Spleen (tissue), 7 donors: Measurements from ENCODE around the gene FAM83E.

Source experiments
- POLR2AphosphoS5 ChIP-seq, 3 donors: sonication (generic); formaldehyde crosslinking; IDR thresholded peaks; one replicate each; pipeline ENCODE4 v1.5.1; 2017; ENCODE audit warnings: antibody characterized with exemption in 3 of 3
- TF ChIP-seq, protein P1 (sequence below), 11 experiments: fragments of 200-600 bp in 7 of 11; fragments of 450-650 bp in 4 of 11; sonication (generic) in 4 of 11; IDR thresholded peaks in 8 of 11; conservative IDR thresholded peaks in 3 of 11; 1 replicate in 7 of 11; 2 replicates in 4 of 11; pipeline versions ENCODE4 v1.4.0 to v1.8.0; 2016 to 2021; ENCODE audit warnings: antibody characterized with exemption in 11 of 11, inconsistent platforms in 4 of 11, mild to moderate bottlenecking in 1 of 11
- donor health status: DM: no; HTN: no; CAD: no; lungs with moderate emphysema.
- donor health status: DM: no; HTN: no; CAD: no.
- donor health status: DM: no; HTN: no; CAD: no.

DNA sequence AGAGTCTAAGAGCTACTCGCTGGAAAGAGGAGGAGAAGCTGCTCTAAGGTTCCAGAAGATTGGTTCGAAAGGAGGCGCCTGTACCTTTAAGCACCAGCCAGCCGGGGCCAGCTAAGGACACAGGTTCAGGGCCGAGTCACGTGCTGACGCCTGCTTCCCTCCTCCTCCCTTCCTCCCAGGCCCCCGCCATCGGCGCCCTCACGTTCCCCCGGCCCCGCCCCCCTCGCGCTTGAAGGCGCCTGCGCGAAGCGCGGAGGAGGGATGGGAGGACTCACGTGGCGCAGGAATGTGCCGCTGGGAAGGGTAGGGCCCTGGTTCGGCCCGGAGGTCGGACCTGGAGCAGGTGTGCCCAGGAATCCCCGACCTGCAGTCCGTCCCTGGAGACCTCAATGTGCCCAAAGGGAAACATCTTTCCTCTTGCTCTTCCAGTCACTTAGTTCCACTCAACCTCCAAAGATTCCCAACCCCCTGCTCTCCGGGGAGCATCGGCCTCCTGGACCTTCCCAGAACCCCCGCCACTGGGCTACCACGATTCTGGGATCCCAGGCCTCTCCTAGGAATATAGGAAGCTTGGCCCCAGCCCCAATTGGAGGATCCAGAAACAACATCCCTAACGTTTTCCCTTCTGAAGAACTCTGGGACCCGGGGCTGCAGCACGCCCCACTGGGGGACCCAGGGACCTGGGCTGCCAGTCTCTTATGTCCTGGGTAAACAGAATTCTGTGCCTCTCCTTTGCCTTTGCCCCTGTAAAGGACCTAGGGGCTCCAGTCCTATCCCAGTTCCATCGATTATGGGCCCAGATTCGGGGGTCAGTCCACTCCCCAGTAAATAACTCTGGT is 19.8 kb upstream of the FAM83E start:
- TF ChIP-seq, protein P1, sequence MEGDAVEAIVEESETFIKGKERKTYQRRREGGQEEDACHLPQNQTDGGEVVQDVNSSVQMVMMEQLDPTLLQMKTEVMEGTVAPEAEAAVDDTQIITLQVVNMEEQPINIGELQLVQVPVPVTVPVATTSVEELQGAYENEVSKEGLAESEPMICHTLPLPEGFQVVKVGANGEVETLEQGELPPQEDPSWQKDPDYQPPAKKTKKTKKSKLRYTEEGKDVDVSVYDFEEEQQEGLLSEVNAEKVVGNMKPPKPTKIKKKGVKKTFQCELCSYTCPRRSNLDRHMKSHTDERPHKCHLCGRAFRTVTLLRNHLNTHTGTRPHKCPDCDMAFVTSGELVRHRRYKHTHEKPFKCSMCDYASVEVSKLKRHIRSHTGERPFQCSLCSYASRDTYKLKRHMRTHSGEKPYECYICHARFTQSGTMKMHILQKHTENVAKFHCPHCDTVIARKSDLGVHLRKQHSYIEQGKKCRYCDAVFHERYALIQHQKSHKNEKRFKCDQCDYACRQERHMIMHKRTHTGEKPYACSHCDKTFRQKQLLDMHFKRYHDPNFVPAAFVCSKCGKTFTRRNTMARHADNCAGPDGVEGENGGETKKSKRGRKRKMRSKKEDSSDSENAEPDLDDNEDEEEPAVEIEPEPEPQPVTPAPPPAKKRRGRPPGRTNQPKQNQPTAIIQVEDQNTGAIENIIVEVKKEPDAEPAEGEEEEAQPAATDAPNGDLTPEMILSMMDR (IDR thresholded peaks at IDR 0.05 in 8 of 11, conservative IDR thresholded peaks at IDR 0.05 in 3 of 11), result peak in 1 of 11 experiments; percentile 20
- TF ChIP-seq POLR2AphosphoS5 (IDR thresholded peaks at IDR 0.05), result peak; percentile 81 to 93 (median 92)
